Measurements from ENCODE around the gene KCNIP1. TPM values are rescaled to one million over a fixed set of nuclear protein-coding genes. Genes with fewer than 3 reads are reported as not detected.

KCNIP1 gene
- total and polyA plus RNA-seq, 2 of the 13 experiments (the other 11 are each of a cell fraction or from before 2014, with no cell fraction given) = not detected

GRCh38 chr5:170709640-170710039 is 205.8 kb downstream of the KCNIP1 start (continued):
- no peak for TF ChIP-seq SOX6 (IDR thresholded peaks at IDR 0.05)
- no peak for TF ChIP-seq SOX6 (CRISPR knock-in tag; IDR thresholded peaks at IDR 0.05)
- no peak for TF ChIP-seq ZNF513 (CRISPR knock-in tag; conservative IDR thresholded peaks at IDR 0.05)
- TF ChIP-seq SMAD9 (CRISPR knock-in tag; IDR thresholded peaks at IDR 0.05) = no peak
- no peak for TF ChIP-seq HNRNPUL1 (IDR thresholded peaks at IDR 0.05; ENCODE audit: low read depth, low read length)

- BruUV-seq (replicated peaks) = no TSS peak
- intact Hi-C loops (cut with micrococcal nuclease; ENCODE audit: unreplicated experiment) = no loop called here
- Histone ChIP-seq H3K36me3 (replicated peaks in 1 of 2; ENCODE audit: control insufficient read depth in 1 of 2, insufficient read depth in 2 of 2, low read length in 2 of 2) (no peaks in the 10 kb centered on the region), H4K20me1 (ENCODE audit: insufficient read depth, low read length) (no peaks in the 10 kb centered on the region), H3K4me1 (ENCODE audit: insufficient read depth, low read length) (no peaks in the 10 kb centered on the region), H3K27ac (ENCODE audit: extremely low read length, insufficient read depth, low read length) (no peak overlapping the region), H3K9me3 (ENCODE audit: low read length) (no peaks in the 10 kb centered on the region; the same call in 1 of the 2 replicates), H3K27me3 (ENCODE audit: control insufficient read depth in 1 of 2, insufficient read depth in 2 of 2, low read length in 2 of 2) (peaks cover 0 to 2% of the 10 kb centered on the region in 2 experiments; a peak in 2 of 5 replicates), H3K4me3 (replicated peaks in 1 of 3; ENCODE audit: insufficient read depth in 1 of 3, low read depth in 2 of 3, low read length in 3 of 3) (no peak overlapping the region), H3K4me2 (ENCODE audit: low read depth, low read length) (no peak overlapping the region), H2AFZ (ENCODE audit: low read length) (no peak overlapping the region), H3K9ac (ENCODE audit: insufficient read depth, low read depth, low read length) (no peak overlapping the region), H3K79me2 (ENCODE audit: insufficient read depth, low read length) (no peaks in the 10 kb centered on the region)
- 15% methylated on average over 4 of the region's 4 CpGs for WGBS (ENCODE audit: low lambda C conversion rate)
- TF ChIP-seq ATF7 (IDR thresholded peaks at IDR 0.05) (peak; percentile 98), ATF7 (CRISPR knock-in tag; IDR thresholded peaks at IDR 0.05) (no peak), ZBTB33 (CRISPR knock-in tag; IDR thresholded peaks at IDR 0.05) (no peak), CREB1 (IDR thresholded peaks at IDR 0.05) (peak; percentile 92), CREB1 (CRISPR knock-in tag; IDR thresholded peaks at IDR 0.05) (no peak)
- ChIA-PET CTCF (ENCODE audit: low intra/inter-chr PET ratio, low total read pairs) (no interaction called here), POLR2A (no interaction called here)
- no peak for FAIRE-seq
- ATAC-seq = no peak
- DNase-seq (ENCODE audit: low spot score) = no peak
- in situ Hi-C loops (cut with HindIII; ENCODE audit: extremely low pct_ligation_motif_present, low pct_unique_long_range_greater_than_20kb) = no loop called here
These were observed 207.5 kb downstream of the KCNIP1 start for GRCh38 chr5:170711300-170711699.

Data from HepG2 (cell line).